HG03280 (cell line): ENCODE results near the gene TLE2.
"Not testable (repeated sequence)": the region's sequence is repeated elsewhere in the genome, so short reads cannot be mapped to it uniquely, and the experiment has no call there.

Experiments used
- ATAC-seq: cut with Tn5 transposase; IDR thresholded peaks from one replicate; pipeline ENCODE4 v1.9.1; 2021; ENCODE audit warnings: mild to moderate bottlenecking, moderate library complexity; ENCODE audit not compliant: unreplicated experiment

Gene TLE2

DNA sequence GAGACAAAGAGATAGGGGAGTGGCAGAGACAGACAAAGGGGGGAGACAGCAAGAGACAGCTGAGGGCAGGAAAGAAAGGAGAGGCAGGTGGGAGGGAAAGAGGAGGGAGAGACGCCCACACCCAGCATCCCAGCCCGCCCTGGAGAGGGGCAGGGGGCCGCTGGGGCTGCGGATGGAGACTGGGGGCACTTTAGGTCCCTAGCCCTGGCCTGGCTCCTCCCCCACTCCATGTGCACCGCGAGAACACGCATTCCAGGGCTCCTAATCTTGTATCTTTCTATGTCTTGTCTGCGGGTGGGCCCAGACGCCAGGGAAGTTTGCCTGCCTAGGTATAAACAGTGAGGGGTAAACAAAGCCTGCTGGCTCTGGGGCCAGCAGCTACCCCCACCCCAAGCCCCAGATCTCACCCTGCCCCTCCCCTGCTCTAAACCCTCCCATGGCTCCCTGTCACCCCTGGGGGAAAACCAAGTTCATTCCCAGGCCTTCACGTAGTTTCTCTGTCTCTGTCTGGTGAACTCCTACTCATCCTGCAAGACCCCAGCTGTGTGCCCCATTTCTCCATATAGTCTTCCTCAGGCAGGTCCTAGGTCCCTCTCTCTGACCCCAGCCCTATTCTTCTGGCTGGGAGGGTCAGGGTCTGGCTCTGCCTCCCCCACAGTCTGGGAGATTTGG, 27.5 kb upstream of the TLE2 start:
- no peak for ATAC-seq

GRCh38 chr19:3055741-3056416, 26.8 kb upstream of the TLE2 start:
- no peak for ATAC-seq

DNA sequence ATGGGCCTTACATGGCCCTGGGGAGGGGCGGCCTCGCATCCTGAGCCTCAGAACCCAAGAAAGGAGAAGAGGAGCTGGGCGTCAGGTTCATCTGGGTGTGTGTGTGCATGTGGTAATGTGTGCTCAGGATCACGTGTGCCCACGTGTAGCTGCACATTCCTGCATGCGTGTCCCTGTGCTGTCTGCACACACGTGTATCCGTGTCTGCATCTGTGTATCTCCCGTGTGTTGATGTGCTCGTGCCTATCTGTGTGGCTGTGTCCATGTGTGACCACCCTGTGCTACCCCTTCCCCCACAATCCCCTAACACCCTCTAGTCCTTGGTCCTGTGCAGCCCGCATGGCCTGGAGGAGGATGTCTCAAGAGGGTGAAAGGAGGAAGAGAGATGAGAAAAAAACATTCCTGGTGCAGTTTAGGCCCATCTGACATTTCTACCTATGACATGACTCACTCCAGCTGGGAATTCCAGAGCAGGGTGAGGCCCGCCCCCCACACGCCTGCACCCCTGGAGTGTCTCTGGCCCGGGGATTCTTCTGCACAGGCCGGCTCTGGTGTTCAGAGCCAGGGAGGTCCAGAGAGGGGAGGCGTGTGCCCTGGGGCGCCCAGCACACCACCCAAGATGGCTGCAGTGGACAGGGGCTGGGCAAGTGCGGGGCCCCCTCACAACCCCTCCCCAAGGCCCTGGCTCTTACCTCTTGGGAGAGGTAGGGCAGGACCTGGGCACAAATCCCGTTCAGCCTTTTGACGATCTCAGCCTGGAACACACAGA, 26.1 kb upstream of the TLE2 start:
- no peak for ATAC-seq

GRCh38 chr19:3054265-3054971, 25.3 kb upstream of the TLE2 start:
- ATAC-seq = no peak

DNA sequence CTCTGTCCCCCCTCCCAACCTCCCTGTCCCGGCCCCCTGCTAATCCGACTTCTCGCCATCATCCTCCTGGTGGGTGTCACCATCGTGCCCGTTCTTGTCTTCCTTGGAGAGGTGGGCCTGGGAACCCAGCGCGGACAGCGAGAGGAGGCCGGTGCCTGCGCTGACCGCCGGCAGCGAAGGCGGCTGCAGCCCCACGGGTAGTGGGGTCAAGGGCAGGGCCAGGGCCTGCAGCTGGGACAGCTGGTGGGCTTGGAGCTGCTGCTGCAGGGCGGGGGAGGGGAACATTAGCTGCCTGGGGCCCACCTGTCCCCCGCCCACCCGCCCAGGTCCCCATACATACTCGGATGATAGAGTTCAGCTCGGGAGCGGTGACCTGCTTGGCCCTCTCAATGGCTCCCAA, 24.7 kb upstream of the TLE2 start:
- no peak for ATAC-seq

DNA sequence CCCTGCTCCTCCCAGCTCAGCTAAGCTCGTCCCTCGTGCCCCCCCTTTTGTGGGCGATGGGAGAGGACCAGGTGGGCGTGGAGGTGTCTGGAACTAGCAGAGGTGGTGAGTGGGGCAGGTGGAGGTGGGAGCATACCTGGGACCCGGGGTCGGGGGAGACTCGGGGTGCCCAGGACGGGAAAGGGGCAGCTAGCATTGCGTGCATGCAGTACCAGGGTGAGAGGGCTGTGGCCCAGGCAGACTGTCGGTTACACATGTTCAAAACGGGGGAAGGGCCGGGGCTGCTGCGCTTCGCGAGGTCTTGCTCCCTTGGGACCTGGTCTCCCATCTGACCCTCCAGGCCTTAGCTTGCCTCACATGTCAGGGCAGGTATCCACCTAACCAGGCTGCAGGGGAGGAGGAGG, 24.1 kb upstream of the TLE2 start:
- no peak for ATAC-seq

GRCh38 chr19:3050016-3050415, 20.9 kb upstream of the TLE2 start:
- ATAC-seq = not testable (repeated sequence)

GRCh38 chr19:3049089-3049488, 20.0 kb upstream of the TLE2 start:
- ATAC-seq = no peak

DNA sequence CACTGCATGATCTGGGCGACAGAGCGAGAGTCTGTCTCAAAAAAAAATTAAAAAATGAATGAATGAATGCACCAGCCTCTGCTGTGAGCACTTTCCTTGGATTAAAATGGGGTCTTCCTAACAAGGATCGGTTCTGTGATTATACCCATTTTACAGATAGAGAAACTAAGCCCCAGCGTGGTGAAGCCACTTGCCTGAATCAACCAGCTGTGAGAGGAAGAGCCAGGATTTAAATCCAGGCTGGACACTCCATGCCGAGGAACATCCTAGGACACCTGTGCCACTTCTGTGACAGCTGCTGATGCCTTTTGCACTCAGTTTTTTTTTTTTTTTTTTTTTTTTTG, 19.1 kb upstream of the TLE2 start:
- ATAC-seq = no peak

- no peak for ATAC-seq
These were observed 18.6 kb upstream of the TLE2 start for GRCh38 chr19:3047496-3048189.

DNA sequence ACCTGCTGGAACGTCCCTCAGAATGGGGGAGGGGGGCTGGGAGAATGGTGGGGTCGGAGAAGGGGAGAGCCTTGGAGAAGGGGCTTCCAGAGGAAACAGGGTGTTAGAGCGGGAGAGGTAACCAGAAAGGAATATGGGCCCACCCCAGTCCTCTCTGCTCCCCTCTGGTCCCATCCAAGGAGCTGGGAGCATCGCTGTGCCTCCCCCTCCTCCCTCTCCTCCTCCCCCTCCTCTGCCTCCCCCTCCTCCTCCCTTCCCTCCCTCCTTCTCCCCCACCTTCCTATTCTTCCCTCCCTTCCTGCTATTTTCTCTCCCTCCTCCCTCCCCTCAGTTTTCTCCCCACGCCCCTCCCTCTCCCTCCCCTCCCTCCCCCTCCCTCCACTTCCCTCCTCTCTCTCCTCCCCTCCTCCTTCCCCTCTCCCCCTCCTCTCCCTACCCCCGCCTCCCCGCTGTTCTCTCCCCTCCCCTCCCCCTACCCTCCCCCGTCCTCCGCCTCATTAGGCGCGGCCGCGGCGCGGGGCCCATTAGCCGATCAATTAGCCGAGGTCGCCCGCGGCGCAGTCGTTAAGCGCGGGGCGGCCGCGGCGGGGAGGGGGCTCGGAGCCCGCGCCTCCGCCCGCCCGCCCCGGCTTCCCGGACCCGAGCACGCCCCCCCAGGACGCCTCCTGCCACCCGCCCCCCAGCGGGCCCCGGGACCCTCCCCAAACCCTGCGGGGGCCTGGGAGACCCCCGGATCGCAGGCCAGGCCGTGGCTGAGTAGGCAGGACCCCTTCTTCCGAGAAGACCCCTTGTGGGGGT, 17.8 kb upstream of the TLE2 start:
- ATAC-seq = no peak

DNA sequence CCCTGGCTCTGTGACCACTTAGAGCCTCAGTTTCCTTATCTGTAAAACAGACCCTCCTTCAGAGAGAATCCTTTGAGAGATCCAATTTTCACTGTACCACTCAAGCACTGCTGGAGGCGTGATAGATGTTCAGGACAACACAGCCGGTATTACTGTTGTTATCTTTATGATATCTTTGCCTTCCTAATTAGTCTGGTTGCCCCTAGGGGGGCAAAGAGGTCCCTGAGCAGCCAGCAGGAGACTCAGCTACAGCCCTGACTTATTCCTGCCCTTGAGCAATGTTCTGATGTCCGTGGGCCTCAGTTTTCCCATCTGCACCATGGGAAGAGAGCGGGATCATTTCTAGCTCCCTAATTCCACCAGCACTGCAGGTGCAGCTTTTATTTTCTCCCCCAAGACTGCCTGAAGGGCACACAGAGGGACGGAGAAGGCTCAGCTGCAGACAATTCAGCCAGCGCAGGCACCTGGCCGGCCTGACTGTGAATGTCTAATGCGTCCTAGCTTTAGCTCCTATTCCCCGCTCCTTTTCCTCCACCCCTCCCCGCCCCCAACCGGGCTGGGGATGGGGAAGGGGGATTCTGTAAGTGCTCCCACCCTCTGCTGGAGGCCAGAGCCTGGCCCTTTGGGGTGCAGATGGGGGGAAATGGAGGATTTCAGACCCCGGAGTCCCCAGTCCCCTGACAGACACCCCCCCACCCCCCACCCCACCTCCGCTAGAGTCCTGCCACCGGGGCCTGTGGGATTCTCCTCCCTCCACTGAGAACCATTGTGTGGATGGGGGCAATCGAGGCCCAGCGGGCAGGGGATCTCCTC, 17.0 kb upstream of the TLE2 start:
- ATAC-seq = no peak

DNA sequence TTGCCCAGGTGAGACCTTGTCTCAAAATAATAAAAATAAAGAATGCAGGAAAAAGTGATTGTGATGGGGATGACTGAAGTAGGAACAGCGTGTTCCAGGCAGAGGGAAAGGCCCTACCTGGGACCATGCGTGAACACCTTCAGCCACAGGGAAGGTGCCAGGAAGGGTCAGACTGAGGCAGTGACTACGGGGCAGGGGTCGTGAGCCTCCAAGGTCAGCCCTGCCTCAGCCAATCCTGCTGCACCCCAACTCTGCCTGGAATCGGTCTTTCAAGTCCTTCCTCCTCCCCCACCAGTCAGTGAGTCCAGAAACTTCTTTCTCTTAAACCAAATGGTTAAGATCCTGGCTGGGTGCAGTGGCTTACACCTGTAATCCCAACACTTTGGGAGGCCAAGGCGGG, 16.1 kb upstream of the TLE2 start:
- ATAC-seq = no peak

DNA sequence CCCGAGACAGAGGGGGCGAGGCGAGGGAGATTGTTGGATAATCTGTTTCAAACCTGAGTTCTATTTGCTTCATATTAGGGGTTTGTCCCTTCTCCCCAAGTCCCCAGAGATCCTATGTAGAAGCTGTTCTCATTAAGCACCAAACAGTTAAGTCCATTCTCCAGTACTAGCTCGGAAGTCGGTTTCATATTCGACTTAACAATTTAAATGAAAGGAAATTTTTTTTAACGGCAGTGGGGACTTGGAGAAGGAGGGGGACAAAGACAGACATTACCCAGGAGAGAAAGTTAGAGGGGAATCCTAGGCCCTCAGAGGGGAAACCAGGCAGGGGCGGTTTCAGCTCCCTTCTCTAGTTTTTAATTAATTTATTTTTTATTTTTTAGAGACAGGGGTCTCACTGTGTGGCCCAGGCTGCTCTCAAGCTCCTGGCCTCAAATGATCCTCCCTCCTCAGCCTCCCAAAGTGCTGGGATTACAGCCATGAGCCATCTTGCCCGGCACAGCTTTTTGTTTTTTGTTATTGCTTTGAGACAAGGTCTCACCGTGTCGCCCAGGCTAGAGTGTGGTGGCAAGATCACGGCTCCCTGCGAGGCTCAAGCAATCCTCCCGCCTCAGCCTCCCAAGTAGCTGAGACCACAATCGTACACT, 13.7 kb upstream of the TLE2 start:
- ATAC-seq = no peak

GRCh38 chr19:3041761-3042620, 12.9 kb upstream of the TLE2 start:
- ATAC-seq = no peak

- no peak for ATAC-seq
These were observed 12.2 kb upstream of the TLE2 start for GRCh38 chr19:3041327-3041726.

- ATAC-seq = no peak
These were observed 10.6 kb upstream of the TLE2 start for GRCh38 chr19:3039641-3040077.

- ATAC-seq = no peak
These were observed 10.0 kb upstream of the TLE2 start for GRCh38 chr19:3039125-3039524.
